CD4-positive, alpha-beta T cell treated with Interleukin-10 for 1 hour (primary cell): ENCODE results near the gene HMGCR.

ENCODE experiments used
- DNase-seq: peaks from one replicate; pipeline ENCODE4 v3.0.0-alpha.2; 2020

Gene HMGCR

GRCh38 chr5:75341934-75342333 is 4.9 kb downstream of the HMGCR start:
- DNase-seq = no peak

GRCh38 chr5:75342836-75343235 is 5.8 kb downstream of the HMGCR start:
- DNase-seq = no peak

- no peak for DNase-seq
Measured at GRCh38 chr5:75348241-75348640, 11.2 kb downstream of the HMGCR start.

GRCh38 chr5:75349663-75350062 is 12.6 kb downstream of the HMGCR start:
- no peak for DNase-seq

- DNase-seq = no peak
Measured at GRCh38 chr5:75351139-75351926, 14.3 kb downstream of the HMGCR start.

GRCh38 chr5:75355236-75355635 is 18.2 kb downstream of the HMGCR start:
- no peak for DNase-seq

- no peak for DNase-seq
Measured at GRCh38 chr5:75356719-75357118, 19.7 kb downstream of the HMGCR start.

GRCh38 chr5:75358117-75358516 is 21.1 kb downstream of the HMGCR start:
- no peak for DNase-seq

GRCh38 chr5:75361310-75361709 is 24.3 kb downstream of the HMGCR start:
- DNase-seq = no peak

GRCh38 chr5:75362474-75362975 is 25.5 kb downstream of the HMGCR start:
- no peak for DNase-seq

- DNase-seq = no peak
Measured at GRCh38 chr5:75363111-75363510, 26.1 kb downstream of the HMGCR start.

- no peak for DNase-seq
Measured at GRCh38 chr5:75363726-75364495, 26.9 kb downstream of the HMGCR start.

- no peak for DNase-seq
Measured at GRCh38 chr5:75364571-75365280, 27.7 kb downstream of the HMGCR start.

- no peak for DNase-seq
Measured at GRCh38 chr5:75365740-75366139, 28.7 kb downstream of the HMGCR start.

GRCh38 chr5:75366787-75367186 is 29.8 kb downstream of the HMGCR start:
- no peak for DNase-seq

- no peak for DNase-seq
Measured at GRCh38 chr5:75367401-75367800, 30.4 kb downstream of the HMGCR start.

GRCh38 chr5:75368391-75368790 is 31.4 kb downstream of the HMGCR start:
- no peak for DNase-seq

GRCh38 chr5:75373862-75374261 is 36.8 kb downstream of the HMGCR start:
- no peak for DNase-seq

- no peak for DNase-seq
Measured at GRCh38 chr5:75374394-75374814, 37.4 kb downstream of the HMGCR start.

GRCh38 chr5:75375414-75375813 is 38.4 kb downstream of the HMGCR start:
- DNase-seq = no peak

GRCh38 chr5:75380099-75380498 is 43.1 kb downstream of the HMGCR start:
- DNase-seq = no peak

GRCh38 chr5:75381456-75381855 is 44.4 kb downstream of the HMGCR start:
- DNase-seq = no peak

GRCh38 chr5:75384218-75384617 is 47.2 kb downstream of the HMGCR start:
- no peak for DNase-seq
